HepG2 (cell line): Measurements from ENCODE around the gene PSMB11. TPM values are rescaled to one million over a fixed set of nuclear protein-coding genes. Genes with fewer than 3 reads are reported as not detected.

Experiments used
- CC2D1A ChIP-seq: sonication (generic); formaldehyde crosslinking; IDR thresholded peaks from 2 replicates; pipeline ENCODE4 v1.8.1; 2023; ENCODE audit warnings: mild to moderate bottlenecking, missing genetic modification reagents
- CCAR2 ChIP-seq: fragments of 200-400 bp; formaldehyde crosslinking; optimal IDR thresholded peaks from 2 replicates; pipeline ENCODE3; 2018; ENCODE audit warnings: low read depth, mild to moderate bottlenecking, low read length, moderate library complexity
- FOXP4 ChIP-seq: sonication (generic); formaldehyde crosslinking; IDR thresholded peaks from 2 replicates; pipeline ENCODE4 v1.4.0; 2020; ENCODE audit warnings: missing genetic modification reagents
- GATAD1 ChIP-seq: IDR thresholded peaks from 2 replicates; pipeline ENCODE4 v1.6.1; 2016; ENCODE audit warnings: missing genetic modification reagents, missing compliant biosample characterization
- HOMEZ ChIP-seq: IDR thresholded peaks from 2 replicates; pipeline ENCODE4 v1.6.1; 2016; ENCODE audit warnings: low read depth
- KLF11 ChIP-seq: IDR thresholded peaks from 2 replicates; pipeline ENCODE4 v1.6.1; 2016; ENCODE audit warnings: missing compliant biosample characterization
- MTERF4 ChIP-seq: sonication (generic); formaldehyde crosslinking; IDR thresholded peaks from 2 replicates; pipeline ENCODE4 v1.8.0; 2023; ENCODE audit warnings: mild to moderate bottlenecking, missing genetic modification reagents
- MXD3 ChIP-seq: IDR thresholded peaks from 2 replicates; pipeline ENCODE4 v1.6.1; 2016; ENCODE audit warnings: mild to moderate bottlenecking, missing biosample characterization, missing genetic modification reagents
- NFKBIZ ChIP-seq: IDR thresholded peaks from 2 replicates; pipeline ENCODE4 v1.6.1; 2018; ENCODE audit warnings: missing genetic modification reagents, missing compliant biosample characterization
- PPARG ChIP-seq: conservative IDR thresholded peaks from 2 replicates; pipeline ENCODE4 v1.6.1; 2016; ENCODE audit warnings: missing biosample characterization, missing genetic modification reagents
- SALL2 ChIP-seq: sonication (generic); formaldehyde crosslinking; IDR thresholded peaks from 2 replicates; pipeline ENCODE4 v1.8.1; 2023; ENCODE audit warnings: mild to moderate bottlenecking, missing genetic modification reagents, inconsistent platforms
- SP1 ChIP-seq, 2 experiments: fragments of 450-650 bp in 1 of 2; sonication (generic) in 1 of 2; formaldehyde crosslinking in 1 of 2; IDR thresholded peaks; 2 replicates each; pipeline versions ENCODE4 v1.4.0 to v1.6.1; 2016 to 2020; ENCODE audit warnings: missing genetic modification reagents in 1 of 2
- THRA ChIP-seq: sonication (generic); formaldehyde crosslinking; IDR thresholded peaks from 2 replicates; pipeline ENCODE4 v1.4.0; 2020; ENCODE audit warnings: missing genetic modification reagents, borderline replicate concordance
- YY1 ChIP-seq: IDR thresholded peaks from 2 replicates; pipeline ENCODE4 v1.6.1; 2011; ENCODE audit warnings: low read length, low read depth, moderate library complexity, mild to moderate bottlenecking; ENCODE audit not compliant: insufficient read depth, insufficient replicate concordance
- ZMYM4 ChIP-seq: sonication (generic); formaldehyde crosslinking; IDR thresholded peaks from 2 replicates; pipeline ENCODE4 v1.8.1; 2023; ENCODE audit warnings: mild to moderate bottlenecking, missing genetic modification reagents
- ZNF263 ChIP-seq: sonication (generic); formaldehyde crosslinking; IDR thresholded peaks from 2 replicates; pipeline ENCODE4 v1.4.0; 2020; ENCODE audit warnings: missing genetic modification reagents
- ZNF276 ChIP-seq: sonication (generic); formaldehyde crosslinking; IDR thresholded peaks from 2 replicates; pipeline ENCODE4 v1.4.0; 2020; ENCODE audit warnings: mild to moderate bottlenecking, low read depth, missing genetic modification reagents
- ZNF34 ChIP-seq: sonication (generic); formaldehyde crosslinking; IDR thresholded peaks from 2 replicates; pipeline ENCODE4 v1.4.0; 2020; ENCODE audit warnings: mild to moderate bottlenecking, missing genetic modification reagents, borderline replicate concordance
- ZNF350 ChIP-seq: sonication (generic); formaldehyde crosslinking; IDR thresholded peaks from 2 replicates; pipeline ENCODE4 v1.4.0; 2020; ENCODE audit warnings: mild to moderate bottlenecking, low read depth, missing genetic modification reagents, borderline replicate concordance
- ZNF577 ChIP-seq: sonication (generic); formaldehyde crosslinking; IDR thresholded peaks from 2 replicates; pipeline ENCODE4 v1.4.0; 2020; ENCODE audit warnings: mild to moderate bottlenecking, low read depth, missing genetic modification reagents, borderline replicate concordance
- polyA plus RNA-seq, 8 experiments: library from polyadenylated mRNA; depleted of rRNA in 3 of 8; stranded (reverse) in 7 of 8; unstranded in 1 of 8; fragments of >200 nt; fragmentation: Illumina TruSeq in 4 of 8; extraction: Trizol in 4 of 8; gene quantifications; 2 replicates each; pipeline versions ENCODE4 v1.2.1 to v1.2.3, GENCODE V29; 2011 to 2016; ENCODE audit warnings: low read depth in 4 of 8, missing spikeins in 1 of 8, mixed read lengths in 1 of 8; ENCODE audit not compliant: insufficient read depth in 1 of 8
- total RNA-seq, 5 experiments: library from RNA; depleted of rRNA; stranded (reverse); fragments of >200 nt; fragmentation: Illumina TruSeq; extraction: Trizol; gene quantifications; 2 replicates each; pipeline ENCODE4 v1.2.3, GENCODE V29; 2016; ENCODE audit warnings: low read depth in 1 of 5

PSMB11 gene
- total and polyA plus RNA-seq, 2 of the 13 experiments (the other 11 are each of a cell fraction or from before 2014, with no cell fraction given): not detected

GRCh38 chr14:23068789-23069412 lies 26.9 kb downstream of the PSMB11 start (continued):
- TF ChIP-seq KLF11 (CRISPR knock-in tag) (peak; percentile 54; the same call in 1 of the 2 replicates), PPARG (CRISPR knock-in tag) (peak; percentile 77), MTERF4 (CRISPR knock-in tag) (peak; percentile 59; the same call in 1 of the 2 replicates), YY1 (peak; percentile 69), NFKBIZ (CRISPR knock-in tag) (peak; percentile 42; the same call in 1 of the 2 replicates), SALL2 (0 out of 2 replicates have a peak, but pooled peaks have one; percentile 39), THRA (peak; percentile 69), MXD3 (CRISPR knock-in tag) (peak; percentile 71; the same call in 1 of the 2 replicates), SP1 (IDR thresholded peaks at IDR 0.05) (no peak), SP1 (CRISPR knock-in tag; IDR thresholded peaks at IDR 0.05) (peak; percentile 71; the same call in 1 of the 2 replicates), FOXP4 (CRISPR knock-in tag) (no peak), ZNF350 (CRISPR knock-in tag) (peak; percentile 67; the same call in 1 of the 2 replicates), ZMYM4 (CRISPR knock-in tag) (0 out of 2 replicates have a peak, but pooled peaks have one; percentile 49), GATAD1 (peak; percentile 81), ZNF34 (CRISPR knock-in tag) (0 out of 2 replicates have a peak, but pooled peaks have one; percentile 79), HOMEZ (CRISPR knock-in tag) (peak; percentile 85), ZNF577 (no peak), CC2D1A (CRISPR knock-in tag) (peak; percentile 96; the same call in 1 of the 2 replicates), ZNF276 (CRISPR knock-in tag) (0 out of 2 replicates have a peak, but pooled peaks have one; percentile 28), CCAR2 (no peak), ZNF263 (CRISPR knock-in tag) (peak; percentile 33; the same call in 1 of the 2 replicates)
